Subcutaneous abdominal adipose tissue (tissue), 5 donors: ENCODE data around the gene SPRYD4.

Experiments used
- H3K27ac ChIP-seq: one replicate; pipeline ENCODE4 v1.7.0; 2013; ENCODE audit warnings: low read depth, mild to moderate bottlenecking, inconsistent platforms, low read length, moderate library complexity
- H3K27me3 ChIP-seq, 5 donors: one replicate each; pipeline ENCODE4 v1.7.0; 2013; ENCODE audit warnings: low read length in 5 of 5, inconsistent platforms in 1 of 5; ENCODE audit not compliant: control insufficient read depth in 5 of 5, insufficient read depth in 4 of 5
- H3K36me3 ChIP-seq, 5 donors: one replicate each; pipeline ENCODE4 v1.7.0; 2013; ENCODE audit warnings: low read length in 5 of 5; ENCODE audit not compliant: control insufficient read depth in 5 of 5, insufficient read depth in 5 of 5
- H3K4me1 ChIP-seq, 5 donors: one replicate each; pipeline ENCODE4 v1.7.0; 2013; ENCODE audit warnings: low read length in 5 of 5, mild to moderate bottlenecking in 3 of 5, moderate library complexity in 1 of 5; ENCODE audit not compliant: control insufficient read depth in 5 of 5, insufficient read depth in 5 of 5
- H3K4me3 ChIP-seq, 5 donors: one replicate each; pipeline ENCODE4 v1.7.0; 2013; ENCODE audit warnings: low read length in 5 of 5, low read depth in 1 of 5
- H3K9ac ChIP-seq, 5 donors: one replicate each; pipeline ENCODE4 v1.7.0; 2013; ENCODE audit warnings: low read length in 5 of 5, mild to moderate bottlenecking in 4 of 5, moderate library complexity in 3 of 5
- H3K9me3 ChIP-seq, 5 donors: one replicate each; pipeline ENCODE4 v1.7.0; 2013; ENCODE audit warnings: low read length in 5 of 5; ENCODE audit not compliant: control insufficient read depth in 5 of 5
- donor health status: healthy.
- donor health status: healthy.
- donor health status: healthy.
- donor health status: healthy.
- donor health status: healthy.

The SPRYD4 gene

DNA sequence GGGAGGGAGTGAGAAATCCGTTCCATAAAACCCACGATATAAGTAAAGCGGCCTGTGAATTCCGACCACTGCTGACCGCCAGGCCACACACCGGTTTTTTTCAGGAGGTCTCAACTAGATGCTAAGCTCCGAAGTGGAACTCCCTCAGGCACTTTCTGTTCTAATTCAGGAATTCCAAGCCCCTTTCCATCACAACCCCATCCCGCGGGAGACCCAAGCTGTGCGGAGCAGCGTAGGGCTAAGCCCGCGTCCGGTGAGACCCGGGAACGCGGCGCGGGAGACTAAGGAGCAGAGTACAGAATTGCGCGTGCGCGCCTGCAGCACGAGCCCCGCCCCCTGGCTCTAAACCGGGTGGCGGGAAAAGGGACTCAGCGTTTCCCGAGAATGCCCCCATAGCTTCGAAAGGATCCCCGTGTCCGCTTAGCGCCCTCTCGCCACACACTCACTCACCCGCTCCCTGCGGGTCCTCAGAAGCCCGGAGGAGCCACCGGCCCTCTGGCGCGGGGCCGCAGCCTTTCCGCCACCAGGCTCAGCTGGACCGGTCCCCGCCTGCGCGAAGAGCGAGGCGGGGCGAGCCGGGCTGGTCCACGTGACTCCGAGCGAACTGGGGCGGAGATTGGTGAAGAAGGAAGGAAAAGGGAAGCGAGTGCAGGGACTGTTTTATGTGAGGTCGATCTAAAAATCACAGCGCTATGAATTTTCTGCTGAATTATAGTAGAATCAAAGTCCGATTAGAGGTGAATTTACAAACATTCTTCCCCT lies 19.3 kb upstream of the SPRYD4 start, which contains the start of gene TIMELESS:
Gene TIMELESS, minus strand, starts transcription at position 567 of the 762 bp plus-strand sequence. CDS start 15,256 bp downstream, outside the sequence.
- Histone ChIP-seq H3K27me3 (no peaks in the 10 kb centered on the region), H3K36me3 (no peaks in the 10 kb centered on the region), H3K4me1 (peaks cover 0 to 10% (median 8%) of the 10 kb centered on the region in 5 donors), H3K9me3 (no peaks in the 10 kb centered on the region), H3K4me3 (peak within 1 kb of the TSS; percentile 79 to 93 (median 85)), H3K27ac (peak within 1 kb of the TSS; percentile 84), H3K9ac (peak within 1 kb of the TSS; percentile 75 to 93 (median 89))

GRCh38 chr12:56449622-56449984 lies 18.8 kb upstream of the SPRYD4 start:
- Histone ChIP-seq H3K4me3 (peak overlapping the region; percentile 54 to 93 (median 83)), H3K9me3 (no peaks in the 10 kb centered on the region), H3K36me3 (no peaks in the 10 kb centered on the region), H3K4me1 (peaks cover 0 to 10% (median 8%) of the 10 kb centered on the region in 5 donors), H3K27me3 (no peaks in the 10 kb centered on the region), H3K9ac (peak overlapping the region; percentile 75 to 93 (median 89)), H3K27ac (peak overlapping the region; percentile 84)

DNA sequence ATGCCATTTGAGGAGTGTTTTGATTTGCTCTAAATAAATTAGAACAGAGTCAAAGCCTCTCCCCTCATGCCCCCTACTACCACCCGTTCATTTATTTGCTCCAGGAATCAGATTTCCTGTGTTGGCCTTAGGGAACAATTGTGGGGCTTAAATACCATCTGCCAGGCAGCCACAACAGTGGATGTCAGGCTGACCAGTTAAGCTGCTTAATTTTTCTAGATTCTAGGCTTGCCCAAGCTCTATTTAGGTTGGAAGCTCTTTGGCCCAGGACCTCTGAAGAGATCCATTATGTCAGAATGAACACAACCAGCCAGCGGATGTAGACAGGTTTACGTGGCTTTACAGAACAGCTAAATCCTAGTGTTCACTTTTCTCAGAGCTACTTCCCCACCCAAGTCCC lies 18.1 kb upstream of the SPRYD4 start:
- Histone ChIP-seq H3K9ac (no peak overlapping the region), H3K27ac (peak overlapping the region; percentile 84), H3K4me1 (peaks cover 0 to 10% (median 8%) of the 10 kb centered on the region in 5 donors), H3K27me3 (no peaks in the 10 kb centered on the region), H3K36me3 (no peaks in the 10 kb centered on the region), H3K9me3 (no peaks in the 10 kb centered on the region), H3K4me3 (no peak overlapping the region)

GRCh38 chr12:56451147-56451546 lies 17.2 kb upstream of the SPRYD4 start:
- H3K4me3 ChIP-seq, result no peak overlapping the region
- no peaks in the 10 kb centered on the region for H3K9me3 ChIP-seq
- no peak overlapping the region for H3K9ac ChIP-seq
- H3K27me3 ChIP-seq, result peaks cover 0 to 2% (median 0%) of the 10 kb centered on the region in 5 donors
- H3K4me1 ChIP-seq, result peaks cover 0 to 10% (median 8%) of the 10 kb centered on the region in 5 donors
- no peaks in the 10 kb centered on the region for H3K36me3 ChIP-seq
- H3K27ac ChIP-seq, result no peak overlapping the region

- Histone ChIP-seq H3K9ac (no peak within 1 kb of the TSS), H3K9me3 (no peaks in the 10 kb centered on the region), H3K27me3 (peaks cover 0 to 2% (median 0%) of the 10 kb centered on the region in 5 donors), H3K27ac (no peak within 1 kb of the TSS), H3K36me3 (no peaks in the 10 kb centered on the region), H3K4me1 (peaks cover 0 to 4% (median 3%) of the 10 kb centered on the region in 5 donors), H3K4me3 (no peak within 1 kb of the TSS)
Observed at GRCh38 chr12:56454557-56454956, 13.8 kb upstream of the SPRYD4 start, which contains the start of gene MIP. Gene MIP (minus strand): TSS chr12:56454657. CDS start chr12:56454613, 44 bp downstream.

DNA sequence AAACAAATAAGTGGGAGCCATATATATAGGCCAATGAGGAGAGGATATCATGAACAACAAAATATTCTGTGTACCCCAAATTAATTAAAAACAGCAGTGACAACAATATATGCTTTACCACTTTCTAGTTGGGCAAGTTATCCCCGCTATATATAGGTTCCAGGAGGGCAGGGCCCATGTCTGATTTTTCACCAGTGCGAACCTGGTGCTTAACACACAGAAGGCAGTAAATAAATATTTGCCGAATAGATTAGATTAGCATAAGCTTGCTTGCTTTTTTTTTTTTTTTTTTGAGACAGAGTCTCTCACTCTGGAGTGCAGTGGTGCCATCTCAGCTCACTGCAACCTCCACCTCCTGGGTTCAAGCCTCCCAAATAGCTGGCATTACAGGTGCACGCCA lies 10.6 kb upstream of the SPRYD4 start:
- Histone ChIP-seq H3K9me3 (no peaks in the 10 kb centered on the region), H3K36me3 (no peaks in the 10 kb centered on the region), H3K9ac (no peak overlapping the region), H3K27me3 (peaks cover 0 to 2% (median 0%) of the 10 kb centered on the region in 5 donors), H3K4me1 (no peaks in the 10 kb centered on the region), H3K27ac (no peak overlapping the region), H3K4me3 (no peak overlapping the region)

- H3K9ac ChIP-seq, result no peak overlapping the region
- H3K4me3 ChIP-seq, result no peak overlapping the region
- no peaks in the 10 kb centered on the region for H3K27me3 ChIP-seq
- no peaks in the 10 kb centered on the region for H3K9me3 ChIP-seq
- peaks cover 0 to 7% (median 3%) of the 10 kb centered on the region in 5 donors for H3K4me1 ChIP-seq
- H3K36me3 ChIP-seq, result no peaks in the 10 kb centered on the region
- H3K27ac ChIP-seq, result no peak overlapping the region
Observed at GRCh38 chr12:56461235-56462159, 6.9 kb upstream of the SPRYD4 start.

GRCh38 chr12:56462565-56462964 lies 5.8 kb upstream of the SPRYD4 start:
- H3K36me3 ChIP-seq, result no peaks in the 10 kb centered on the region
- peak overlapping the region in 1 of 5 donors; percentile 8 for H3K9ac ChIP-seq
- no peaks in the 10 kb centered on the region for H3K9me3 ChIP-seq
- H3K27me3 ChIP-seq, result no peaks in the 10 kb centered on the region
- no peak overlapping the region for H3K27ac ChIP-seq
- peaks cover 0 to 7% (median 3%) of the 10 kb centered on the region in 5 donors for H3K4me1 ChIP-seq
- H3K4me3 ChIP-seq, result no peak overlapping the region

DNA sequence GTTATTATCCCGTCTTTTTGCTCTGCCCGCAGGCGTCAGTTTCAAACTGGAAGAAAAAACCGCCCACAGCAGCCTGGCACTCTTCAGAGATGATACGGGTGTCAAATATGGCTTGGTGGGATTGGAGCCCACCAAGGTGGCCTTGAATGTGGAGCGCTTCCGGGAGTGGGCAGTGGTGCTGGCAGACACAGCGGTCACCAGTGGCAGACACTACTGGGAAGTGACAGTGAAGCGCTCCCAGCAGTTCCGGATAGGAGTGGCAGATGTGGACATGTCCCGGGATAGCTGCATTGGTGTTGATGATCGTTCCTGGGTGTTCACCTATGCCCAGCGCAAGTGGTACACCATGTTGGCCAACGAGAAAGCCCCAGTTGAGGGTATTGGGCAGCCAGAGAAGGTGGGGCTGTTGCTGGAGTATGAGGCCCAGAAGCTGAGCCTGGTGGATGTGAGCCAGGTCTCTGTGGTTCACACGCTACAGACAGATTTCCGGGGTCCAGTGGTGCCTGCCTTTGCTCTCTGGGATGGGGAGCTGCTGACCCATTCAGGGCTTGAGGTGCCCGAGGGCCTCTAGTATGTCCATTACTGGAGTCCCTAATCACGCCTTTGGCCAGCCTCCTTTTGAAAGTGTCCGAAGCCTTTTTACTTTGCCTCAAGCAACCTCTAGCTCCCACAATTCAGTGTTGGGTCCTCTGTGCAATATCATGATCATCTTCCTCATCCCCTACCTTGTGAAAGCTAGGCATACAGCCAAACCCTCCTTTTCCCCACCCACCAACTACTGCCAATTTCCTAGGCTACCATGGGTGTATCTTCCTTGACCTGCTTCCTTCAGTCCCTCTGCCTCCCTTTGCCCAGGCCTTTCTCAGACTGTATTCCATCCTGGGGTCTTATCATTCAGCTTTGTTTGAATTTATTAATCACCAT lies 891 bp downstream of the SPRYD4 start:
- Histone ChIP-seq H3K9me3 (no peaks in the 10 kb centered on the region), H3K27ac (peak overlapping the region; percentile 93), H3K4me3 (peak overlapping the region; percentile 90 to 99 (median 98)), H3K9ac (peak overlapping the region; percentile 89 to 96 (median 92)), H3K27me3 (no peaks in the 10 kb centered on the region), H3K4me1 (peaks cover 0 to 20% (median 15%) of the 10 kb centered on the region in 5 donors), H3K36me3 (peaks cover 0 to 5% (median 4%) of the 10 kb centered on the region in 5 donors)
